Fibroblast of skin of abdomen (primary cell): ENCODE data around the gene LAMA3.
"Not testable (repeated sequence)": the region's sequence is repeated elsewhere in the genome, so short reads cannot be mapped to it uniquely, and the experiment has no call there.

Source experiments
- DNase-seq: peaks from one replicate; pipeline ENCODE4 v3.0.0-alpha.2; 2013

LAMA3 gene

DNA sequence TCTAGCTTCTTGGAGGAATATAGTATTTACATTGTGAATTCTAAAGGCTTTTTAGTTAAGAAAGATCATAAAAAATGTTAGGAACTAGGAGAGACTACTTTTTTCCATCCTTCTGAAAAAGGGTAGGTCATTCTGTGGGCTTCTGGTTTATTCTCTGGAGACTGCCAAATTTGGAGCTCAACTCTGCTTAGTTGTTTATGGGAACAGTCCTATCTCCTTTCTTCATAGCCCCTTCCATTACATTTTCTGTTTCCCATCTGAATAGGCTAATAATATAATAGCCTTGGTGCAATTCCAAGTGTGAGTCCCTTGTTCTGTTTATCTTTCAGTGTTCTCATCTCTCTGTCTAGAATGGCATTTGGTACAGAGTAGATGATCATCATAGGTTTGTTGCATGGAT is 15.6 kb downstream of the LAMA3 start:
- no peak for DNase-seq

DNA sequence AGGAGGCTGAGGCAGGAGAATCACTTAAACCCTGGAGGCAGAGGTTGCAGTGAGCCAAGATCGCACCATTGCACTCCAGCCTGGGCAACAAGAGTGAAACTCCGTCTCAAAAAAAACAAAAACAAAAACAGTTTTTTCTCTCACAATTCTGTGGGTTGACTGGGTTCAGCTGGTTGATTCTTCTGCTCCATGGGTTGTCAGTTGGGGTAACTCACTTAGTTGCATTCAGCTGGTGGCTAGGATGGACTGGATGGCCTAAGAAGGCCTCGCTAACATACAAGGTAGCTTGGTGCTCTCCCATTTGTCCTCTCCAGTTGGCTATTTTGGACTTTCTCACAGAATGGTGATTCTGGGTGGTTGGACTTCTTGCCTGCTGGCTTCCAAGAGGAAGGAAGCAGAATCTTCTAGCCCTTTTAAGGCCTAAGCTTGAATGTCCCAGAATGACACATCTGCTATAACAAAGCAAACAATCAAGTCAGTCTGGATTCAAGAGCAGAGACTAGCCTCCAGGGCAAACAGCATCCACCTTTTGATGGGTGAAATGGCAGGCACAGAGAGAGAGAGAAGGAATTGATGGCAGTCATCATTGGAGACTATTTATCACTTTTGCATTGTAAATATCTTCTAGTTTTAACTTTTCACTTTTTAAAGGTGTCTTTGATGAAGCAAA is 17.9 kb downstream of the LAMA3 start:
- DNase-seq = no peak

DNA sequence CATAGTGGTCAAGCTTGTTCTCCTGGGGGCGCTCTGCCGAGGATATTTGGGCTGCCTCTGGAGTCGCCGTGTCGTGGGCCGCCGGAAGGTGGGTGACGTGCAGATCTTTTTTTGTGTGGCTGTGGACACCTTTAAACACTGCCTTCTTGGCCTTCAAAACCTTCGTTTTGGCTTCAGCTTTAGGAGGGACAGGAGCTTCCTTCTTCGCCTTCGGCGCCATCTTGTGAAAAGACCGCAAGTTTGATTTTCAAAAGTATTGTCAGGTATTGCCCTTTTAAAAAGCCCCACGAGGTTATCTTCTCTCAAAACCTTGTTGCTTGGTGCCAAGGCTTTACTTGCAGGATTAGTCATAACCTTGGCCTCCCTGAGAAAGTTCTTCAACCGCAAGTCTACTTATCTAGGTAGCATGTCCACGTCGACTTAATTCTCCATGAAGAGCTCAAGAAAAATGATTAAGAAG is 20.8 kb downstream of the LAMA3 start:
- DNase-seq = no peak

DNA sequence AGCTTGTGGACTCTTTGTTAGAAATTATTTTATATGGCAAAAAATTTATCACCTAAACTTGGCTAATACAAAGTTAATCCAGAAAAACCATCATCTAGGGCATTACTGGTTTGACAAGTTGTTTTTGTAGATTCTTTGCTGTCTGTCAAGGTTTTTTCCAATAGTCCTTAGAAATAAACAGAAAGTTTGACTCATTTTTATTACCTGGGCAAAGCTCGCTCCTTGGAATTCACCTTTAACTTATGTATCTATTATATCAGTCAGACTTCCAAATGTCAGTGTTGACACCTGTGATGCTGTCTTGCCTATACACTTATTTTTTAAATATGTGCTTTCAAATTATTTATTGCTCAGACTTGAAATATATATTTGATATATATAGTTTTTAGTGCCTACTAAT is 21.7 kb downstream of the LAMA3 start:
- no peak for DNase-seq

DNA sequence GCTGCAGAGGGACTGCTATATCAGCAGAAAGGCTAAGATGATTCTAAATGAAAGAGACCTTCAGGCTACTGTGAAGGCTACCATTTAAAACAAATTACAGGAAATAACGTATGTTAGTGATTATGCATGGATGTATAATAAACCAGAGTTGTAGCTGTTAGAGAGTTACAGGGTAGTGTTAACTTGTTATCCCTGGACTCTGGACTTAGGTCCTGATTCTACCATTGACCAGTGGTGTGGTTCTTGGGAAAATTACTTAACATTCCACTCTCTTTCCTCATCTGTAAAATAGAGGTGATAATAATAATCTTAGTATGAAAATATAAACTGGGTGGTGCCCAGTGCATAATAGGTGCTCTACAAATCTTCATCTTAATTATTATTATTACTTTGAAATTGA is 22.2 kb downstream of the LAMA3 start:
- DNase-seq = no peak

DNA sequence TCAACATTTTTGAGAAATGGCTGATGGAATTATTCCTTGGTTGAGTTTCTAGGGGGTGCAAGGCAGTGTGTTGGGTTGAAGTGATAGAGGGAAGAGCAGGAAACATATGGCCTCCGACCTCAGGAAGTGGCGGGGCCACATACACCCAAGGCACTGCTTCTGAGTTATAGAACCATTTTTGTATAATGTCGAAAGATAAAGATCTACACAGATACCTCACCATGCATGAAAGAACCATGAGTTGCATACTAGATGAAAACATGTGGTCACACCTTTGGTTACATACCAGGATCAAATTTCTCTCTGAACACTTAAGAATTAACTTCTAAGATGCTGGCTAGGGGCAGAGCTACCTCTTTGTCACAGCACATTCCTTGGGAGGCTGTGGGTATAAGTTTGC is 23.2 kb downstream of the LAMA3 start:
- DNase-seq = no peak

DNA sequence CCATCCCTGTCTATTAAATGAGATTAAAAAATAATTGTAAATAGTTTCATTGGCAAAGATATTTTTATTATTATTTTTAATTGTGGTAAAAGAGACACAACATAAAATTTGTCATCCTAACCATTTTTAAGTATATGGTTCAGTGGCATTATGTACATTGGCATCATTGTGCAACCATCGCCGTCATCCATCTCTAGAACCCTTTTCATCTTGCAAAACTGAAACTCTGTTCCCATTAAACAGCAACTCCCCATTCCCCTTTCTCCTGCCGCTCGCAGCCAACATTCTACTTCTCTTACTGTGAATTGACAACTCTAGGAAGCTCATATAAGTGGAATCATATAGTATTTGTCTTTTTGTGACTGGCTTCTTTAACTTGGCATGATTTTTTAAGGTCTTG is 25.3 kb downstream of the LAMA3 start:
- DNase-seq = no peak

DNA sequence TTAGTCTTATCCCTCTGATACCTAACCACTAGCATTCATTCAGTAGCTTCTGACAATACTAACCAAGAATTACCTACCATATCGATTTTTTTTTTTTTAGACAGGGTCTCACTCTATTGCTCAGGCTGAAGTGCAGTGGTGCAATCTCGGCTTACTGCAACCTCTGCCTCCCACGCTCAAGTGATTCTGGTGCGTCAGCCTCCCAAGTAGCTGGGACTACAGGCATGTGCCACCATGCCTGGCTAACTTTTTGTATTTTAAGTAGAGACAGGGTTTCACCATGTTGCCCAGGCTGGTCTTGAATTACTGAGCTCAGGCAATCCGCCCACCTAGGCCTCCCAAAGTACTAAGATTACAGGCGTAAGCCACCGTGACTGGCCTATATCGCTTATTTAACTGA is 26.8 kb downstream of the LAMA3 start:
- not testable (repeated sequence) for DNase-seq

DNA sequence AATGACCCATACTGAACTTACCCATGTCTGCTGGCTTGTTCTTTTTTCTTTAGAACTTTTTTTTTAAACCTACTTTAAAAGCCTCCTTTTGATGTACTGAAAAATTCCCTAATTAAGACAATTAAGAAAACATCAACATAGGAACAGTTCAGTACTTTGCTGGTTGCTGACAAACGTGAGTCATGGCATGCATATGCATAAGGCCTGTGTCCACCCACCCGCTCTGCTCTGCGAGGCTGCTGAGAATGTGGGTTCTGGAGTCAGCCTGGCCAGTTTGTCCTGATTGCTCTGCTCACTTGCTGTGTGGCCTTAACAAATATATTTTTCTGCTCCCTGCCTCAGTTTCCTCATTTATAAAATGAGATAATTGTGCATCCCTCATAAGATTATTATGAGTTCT is 27.3 kb downstream of the LAMA3 start:
- DNase-seq = peak; percentile 81

DNA sequence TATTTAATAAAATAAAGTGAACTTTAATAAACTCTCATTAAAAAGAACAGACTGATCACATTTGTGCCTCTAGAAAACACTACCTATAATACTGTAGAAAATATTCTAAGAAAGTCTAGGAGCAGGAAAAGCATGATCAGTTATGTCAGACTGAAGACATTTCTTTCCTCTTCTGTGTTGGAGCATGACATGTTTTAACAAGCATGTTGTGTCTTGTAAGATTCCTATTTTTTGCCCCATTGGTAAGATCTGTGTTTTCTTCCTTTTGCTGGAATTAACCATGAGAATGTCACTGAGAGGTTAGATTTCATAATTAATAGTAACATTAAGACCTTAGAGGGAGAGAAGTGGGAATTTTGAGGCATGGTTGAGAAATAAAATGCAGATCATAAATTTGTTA is 27.7 kb downstream of the LAMA3 start:
- no peak for DNase-seq

DNA sequence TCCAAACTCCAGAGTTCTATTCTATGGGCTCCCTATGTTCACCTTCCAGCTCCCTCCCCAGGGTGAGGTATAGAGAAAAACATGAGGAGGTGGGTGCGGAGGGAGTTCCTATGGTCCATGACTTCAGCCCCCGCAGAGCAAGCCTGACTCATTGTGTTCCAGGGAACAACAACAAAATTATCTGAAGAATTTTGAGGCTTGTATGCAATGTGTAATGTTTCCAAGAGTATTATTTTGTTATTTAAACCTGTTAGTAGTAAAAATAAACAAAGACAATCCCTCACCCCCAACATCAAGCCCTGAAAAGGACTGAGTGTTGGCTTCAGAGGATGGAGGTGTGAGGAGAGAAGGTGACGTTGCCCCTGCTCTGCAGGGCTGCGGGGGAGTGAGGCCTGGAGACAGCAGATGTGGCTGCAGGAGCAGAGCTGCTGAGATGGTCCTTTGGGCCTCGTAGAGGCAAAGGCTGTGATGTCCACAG is 29.0 kb downstream of the LAMA3 start:
- DNase-seq = peak; percentile 49

DNA sequence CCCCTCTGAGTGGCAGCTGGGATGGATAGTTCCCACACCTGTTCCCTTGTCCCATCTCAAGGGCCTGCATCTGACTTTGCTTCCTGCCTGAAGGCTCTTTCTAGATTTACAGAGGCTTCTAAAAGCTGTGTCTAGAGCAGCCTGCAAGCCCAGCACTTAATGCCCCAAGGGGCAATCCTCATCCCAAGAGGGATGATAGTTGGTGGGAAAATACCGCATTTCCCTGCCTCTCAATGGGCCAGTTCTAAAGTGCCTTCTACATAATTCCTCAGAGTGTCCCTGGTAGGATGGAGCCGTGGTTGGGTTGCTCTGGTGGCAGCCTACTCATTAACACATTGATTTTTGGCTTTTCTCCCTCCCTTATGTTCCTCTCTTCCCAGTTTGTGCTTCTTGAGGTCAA is 29.5 kb downstream of the LAMA3 start:
- no peak for DNase-seq

DNA sequence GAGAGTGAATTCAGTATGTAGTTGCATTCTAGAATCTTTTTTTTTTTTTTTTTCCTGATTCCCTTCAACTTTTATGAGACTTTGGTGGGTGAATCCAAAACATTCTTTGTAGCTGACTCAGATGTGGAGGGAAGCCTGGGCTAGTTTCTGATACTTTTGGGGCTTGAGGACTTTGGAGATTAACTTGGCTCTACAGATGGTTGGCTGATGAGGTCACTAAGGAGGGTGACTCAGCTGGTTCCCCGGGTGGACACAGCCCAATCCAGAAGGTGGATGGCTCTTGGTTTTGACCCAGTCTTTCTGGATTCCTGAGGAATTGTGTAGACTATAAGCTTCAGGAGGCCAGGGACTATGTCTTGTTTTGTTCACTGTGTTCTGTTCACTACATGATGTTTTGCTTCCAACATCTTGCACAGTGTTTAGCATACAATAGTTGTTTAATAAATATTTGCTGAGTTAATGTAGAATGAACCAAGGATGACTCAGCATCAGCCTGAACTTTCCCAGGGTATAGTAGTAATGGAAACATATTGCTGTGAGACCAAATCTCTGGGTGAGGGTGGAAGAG is 30.5 kb downstream of the LAMA3 start:
- DNase-seq = peak; percentile 98

DNA sequence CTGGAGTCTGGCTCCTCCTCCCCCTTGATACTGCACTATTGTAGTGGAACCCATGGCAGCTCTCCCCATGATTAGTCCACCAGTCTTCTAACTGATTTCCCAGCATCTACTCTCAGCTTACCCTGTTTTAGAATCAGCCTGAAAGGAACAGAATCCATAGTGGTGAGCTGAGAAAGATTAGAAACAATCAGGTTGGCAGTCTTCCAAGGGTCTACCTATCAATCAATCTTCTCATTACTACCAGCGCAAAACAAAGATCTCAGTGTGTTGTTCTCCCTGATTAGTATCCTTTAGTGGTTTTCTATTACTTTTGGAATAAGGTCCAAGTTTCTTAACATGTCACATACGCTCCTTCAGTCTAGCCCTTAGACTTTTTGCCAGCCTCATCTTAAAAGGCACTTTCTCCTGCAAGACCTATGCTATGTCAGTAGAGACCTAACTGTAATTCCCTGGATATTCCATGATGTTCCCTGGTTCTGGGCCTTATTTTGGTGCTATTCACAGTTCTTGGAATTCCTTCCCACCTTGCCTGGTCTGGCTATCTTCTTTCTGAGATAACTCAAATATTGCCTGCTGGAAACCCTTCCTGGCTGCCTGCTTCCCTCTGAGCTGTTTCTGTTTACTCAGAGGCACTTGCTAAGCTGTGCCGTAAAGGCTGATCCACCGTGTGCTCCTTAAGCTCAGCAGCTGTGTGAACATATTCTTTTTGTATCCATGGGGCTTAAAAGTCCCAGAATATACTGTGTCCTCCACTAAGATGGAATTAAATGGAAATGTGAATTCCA is 32.6 kb downstream of the LAMA3 start:
- DNase-seq = no peak

DNA sequence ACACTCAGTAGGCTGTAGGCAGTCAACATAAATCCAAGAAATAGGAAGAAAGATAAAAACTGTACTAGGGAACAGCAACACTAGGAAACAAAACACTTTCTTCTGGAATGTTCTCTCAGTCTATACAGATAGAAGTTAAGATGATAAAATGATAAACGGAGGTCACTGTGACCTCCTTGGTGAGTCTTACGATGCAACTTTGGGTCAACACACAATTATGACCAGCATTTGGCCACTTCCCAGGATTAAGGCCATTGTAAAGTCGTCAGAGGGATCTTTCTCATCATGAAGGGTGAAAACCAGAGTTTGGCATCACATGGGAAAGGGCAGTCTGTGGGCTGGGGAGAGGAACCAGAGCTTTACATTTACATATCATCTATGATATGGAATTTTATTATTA is 33.4 kb downstream of the LAMA3 start:
- no peak for DNase-seq

DNA sequence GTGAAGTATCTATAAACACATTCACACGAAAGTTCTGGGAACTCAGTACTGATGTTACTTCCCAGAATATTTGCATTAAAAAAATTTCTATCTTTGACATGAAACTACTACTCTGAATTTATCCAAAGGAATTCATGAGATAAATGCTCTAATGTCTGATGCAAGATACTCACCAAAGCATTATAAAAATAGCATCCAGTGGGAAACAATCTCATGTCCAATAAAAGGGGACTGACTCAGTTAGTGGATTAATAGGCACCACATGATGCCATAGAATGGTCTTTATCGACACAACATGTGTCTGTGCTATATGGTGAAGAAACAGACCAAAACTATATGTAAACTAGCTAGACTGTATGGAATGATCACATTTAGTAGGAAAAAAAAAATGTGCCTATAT is 33.9 kb downstream of the LAMA3 start:
- peak; percentile 67 for DNase-seq

DNA sequence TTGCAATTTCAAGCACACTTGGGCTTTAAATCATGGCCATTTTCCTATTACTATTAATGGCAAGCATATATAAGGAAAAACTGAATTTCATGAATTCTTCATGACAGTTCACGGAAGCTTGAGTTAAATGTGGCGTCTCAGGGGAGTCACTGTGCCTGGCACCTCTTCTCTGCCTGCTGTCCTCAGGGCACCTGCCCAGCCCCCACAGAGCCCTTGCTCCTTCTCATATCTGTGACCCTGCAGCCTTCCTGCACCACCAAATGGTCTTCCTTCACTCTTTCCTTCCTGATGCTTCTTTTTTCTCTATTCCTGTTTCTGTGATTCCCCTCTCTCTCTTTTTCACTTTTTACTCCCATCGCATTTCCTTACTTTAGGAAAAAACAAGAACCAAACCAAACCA is 35.4 kb downstream of the LAMA3 start:
- no peak for DNase-seq

DNA sequence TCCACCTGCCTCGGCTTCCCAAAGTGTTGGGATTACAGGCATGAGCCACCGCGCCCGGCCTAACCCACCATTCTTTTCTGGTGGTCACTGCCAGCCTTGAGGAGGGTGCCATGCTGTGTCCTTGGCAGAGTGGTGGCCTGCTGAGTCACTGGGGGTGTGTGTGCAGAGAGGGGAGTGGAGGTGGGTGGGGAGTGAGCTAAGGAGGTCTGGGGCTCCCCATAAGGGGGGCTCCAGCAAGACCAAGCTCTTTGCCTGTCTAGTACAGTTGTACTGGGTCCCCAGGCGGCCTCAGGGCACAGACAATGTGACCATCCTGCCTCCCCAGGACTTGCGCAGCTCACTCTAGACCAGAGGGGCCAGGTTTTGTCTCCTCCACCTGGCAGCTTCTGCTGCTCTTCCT is 36.1 kb downstream of the LAMA3 start:
- no peak for DNase-seq

DNA sequence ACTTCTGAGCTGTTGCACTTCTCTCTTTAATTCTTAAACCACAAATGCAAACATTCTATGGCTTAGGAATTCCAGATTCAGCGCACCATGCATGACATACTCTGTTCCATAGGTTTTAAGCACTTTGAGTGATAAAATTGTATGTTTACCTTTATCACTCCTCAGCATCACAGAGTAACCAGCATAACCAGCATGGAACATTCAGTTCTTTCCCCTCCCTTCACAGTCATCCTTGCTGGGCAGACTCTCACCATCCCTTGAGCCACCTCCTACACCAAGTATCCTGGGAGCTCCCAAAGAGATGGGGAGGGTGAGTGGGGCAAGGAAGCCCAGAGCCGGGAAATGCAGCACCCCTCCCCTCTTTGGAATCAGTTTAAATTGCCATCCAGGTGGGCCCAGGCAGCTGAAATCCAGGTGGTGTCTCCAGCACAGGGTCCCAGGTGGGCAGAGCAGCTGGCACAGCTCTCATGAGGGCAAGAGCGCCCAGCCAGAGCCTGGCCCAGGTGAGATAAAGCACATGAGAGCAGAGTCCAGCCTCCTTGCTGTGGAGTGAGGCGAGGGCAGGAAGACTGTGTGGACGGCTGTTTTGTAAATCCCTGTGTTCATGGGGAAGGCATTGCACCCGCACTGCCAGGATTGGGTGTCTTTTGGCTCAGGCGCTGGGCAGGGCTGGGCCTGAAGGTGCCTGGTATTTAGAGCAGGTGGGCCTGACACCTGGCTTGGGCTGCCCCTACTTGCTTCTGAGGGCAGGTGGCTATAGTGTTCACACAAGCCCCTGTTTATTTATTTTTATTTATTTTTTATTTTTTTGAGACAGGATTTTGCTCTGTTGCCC is 36.8 kb downstream of the LAMA3 start:
- DNase-seq = no peak

DNA sequence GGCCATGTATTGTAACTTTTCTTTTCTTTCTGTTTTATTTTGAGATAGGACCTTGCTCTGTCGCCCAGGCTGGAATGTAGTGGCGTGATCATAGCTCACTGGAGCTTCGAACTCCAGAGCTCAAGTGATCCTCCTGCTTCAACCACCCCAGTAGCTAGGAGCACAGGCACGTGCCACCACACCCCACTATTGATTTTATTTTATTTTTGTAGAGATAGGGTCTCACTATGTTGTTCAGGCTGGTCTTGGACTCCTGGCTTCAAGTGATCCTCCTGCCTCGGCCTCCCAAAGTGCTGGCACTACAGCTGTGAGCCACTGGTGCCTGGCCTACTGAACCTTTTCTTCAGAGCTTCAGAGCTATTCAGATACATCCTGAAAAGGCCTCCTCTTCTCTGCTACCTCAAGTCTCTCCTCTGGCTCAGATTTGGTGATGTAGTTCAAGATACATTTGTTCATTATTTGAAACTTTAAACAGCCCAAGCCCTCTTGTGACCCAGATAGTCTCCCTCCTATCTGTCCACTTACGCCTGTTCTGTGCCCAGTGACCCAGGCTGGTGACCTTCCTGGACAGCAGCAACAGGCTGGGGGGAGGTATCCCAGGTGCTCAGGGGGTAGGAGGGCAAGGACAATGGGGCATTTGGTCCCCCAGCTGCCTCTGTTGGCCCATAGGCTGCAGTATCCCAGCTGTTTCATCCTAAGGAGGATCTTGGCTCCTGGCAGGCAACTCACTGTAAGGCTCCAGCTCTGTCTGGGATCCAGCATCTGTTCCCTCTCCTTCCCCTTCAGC is 38.6 kb downstream of the LAMA3 start:
- no peak for DNase-seq

DNA sequence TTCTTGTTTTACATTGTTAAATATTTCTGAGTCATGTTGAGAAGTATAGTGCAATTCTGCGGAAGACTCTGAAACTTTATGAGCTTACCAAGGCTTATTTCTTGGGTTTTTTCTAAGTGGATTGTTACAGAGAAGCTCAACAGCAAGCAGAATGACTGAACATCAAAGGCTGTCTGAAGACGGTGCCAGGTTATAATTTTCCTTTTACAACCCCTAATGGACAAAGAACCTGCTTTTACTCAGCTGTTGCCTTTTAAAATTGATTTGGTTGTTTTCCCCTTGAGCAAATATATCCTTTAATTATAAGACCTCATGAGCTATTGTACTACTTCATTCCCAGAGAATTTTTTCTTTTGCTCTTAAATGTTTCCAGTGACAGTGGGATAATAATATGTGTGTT is 41.6 kb downstream of the LAMA3 start:
- no peak for DNase-seq

DNA sequence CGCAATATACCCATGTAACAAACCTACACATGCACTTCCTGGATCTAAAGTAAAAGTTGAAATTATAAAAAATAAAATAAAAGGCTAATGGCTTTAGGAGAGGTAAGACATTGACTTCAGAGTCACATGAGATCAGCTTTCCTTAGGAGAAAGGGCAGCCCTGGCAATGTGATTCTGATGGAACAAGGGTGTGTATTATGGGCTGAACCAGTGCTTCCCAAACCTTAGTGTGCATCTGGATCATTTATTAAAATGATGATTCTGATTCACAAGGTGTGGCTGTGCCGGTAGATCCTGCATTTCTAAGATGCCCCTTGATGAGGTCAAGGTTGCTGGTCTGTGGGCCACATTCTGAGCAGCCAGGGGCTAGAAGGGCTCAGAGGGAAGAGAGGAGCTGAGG is 42.6 kb downstream of the LAMA3 start:
- DNase-seq = no peak
